Stromal cell of bone marrow (primary cell): ENCODE data around the gene MSI2.
"Not testable (repeated sequence)": the region's sequence is repeated elsewhere in the genome, so short reads cannot be mapped to it uniquely, and the experiment has no call there.

ENCODE experiments used
- DNase-seq: peaks from one replicate; pipeline ENCODE4 v3.0.0-alpha.2; 2012; ENCODE audit warnings: low read depth

Gene MSI2

DNA sequence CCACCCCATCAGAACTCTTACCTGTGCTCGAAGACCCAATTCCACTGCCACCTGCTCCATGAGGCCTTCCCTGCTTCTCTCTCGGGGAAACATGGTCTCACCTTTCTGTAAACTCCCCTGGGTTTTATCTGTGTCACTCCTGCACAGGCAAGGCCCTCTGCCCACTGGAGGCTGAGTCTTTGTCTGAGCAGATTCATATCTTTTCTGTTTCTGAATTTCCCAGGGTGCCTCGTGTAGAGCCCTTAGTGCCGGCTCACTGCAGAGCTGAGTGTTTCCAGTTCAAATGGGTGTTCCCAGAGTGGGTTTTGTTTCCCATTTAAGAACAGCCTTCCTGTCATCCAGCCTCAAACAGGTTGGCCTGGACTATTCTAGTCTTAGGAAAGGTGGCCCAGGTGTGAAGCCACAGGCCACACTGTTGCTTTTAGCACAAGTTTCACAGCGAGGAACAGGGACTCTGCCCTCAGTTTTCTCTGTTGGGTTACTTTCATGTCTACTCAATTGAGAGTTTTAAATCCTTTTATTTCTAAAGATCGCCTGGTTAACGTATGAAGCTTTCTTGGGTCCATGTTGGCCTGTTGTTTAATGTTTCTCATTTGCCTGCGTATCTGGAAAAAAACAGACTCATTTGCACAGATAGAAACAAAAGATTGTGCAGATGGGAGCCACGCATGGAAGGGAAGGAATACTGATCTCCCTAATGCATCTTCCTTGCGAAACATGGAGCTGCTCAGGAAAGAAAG is 228.7 kb downstream of the MSI2 start:
- no peak for DNase-seq

DNA sequence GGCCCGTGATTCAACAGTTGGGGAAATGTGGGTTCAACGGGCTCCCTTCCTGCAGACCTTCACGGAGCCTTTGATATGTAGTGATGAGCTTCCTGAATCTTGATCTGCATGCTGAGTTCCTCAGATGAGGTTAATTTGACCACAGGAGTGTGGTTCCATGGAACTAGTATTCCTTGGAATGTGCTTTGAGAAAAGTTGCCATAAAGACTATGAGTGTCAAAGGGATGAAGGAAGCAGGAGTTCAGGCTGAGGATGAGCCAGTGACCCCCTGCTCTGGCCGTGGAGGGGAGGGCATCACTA is 229.2 kb downstream of the MSI2 start:
- no peak for DNase-seq

GRCh38 chr17:57485916-57486881 is 229.9 kb downstream of the MSI2 start:
- no peak for DNase-seq

DNA sequence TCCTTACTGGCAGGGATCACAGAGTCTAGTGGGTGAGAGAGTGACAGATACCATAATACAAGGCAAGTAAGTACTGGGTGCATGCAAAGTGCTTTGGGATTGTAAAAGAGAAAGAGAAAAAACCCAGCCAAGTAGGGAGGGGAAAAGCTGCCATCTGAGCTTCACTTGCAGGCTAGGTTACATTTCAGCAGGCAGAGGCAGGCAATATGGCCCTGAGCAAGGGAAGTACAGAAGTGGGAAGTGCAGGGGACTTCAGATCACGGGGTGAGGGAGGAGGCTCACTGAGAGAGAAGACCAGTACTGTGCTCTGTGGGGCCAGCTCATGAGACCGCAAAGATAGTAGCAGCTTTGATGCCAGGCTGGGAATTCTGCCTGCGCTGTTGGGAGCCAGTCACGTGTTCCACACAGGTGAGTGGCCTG is 230.6 kb downstream of the MSI2 start:
- no peak for DNase-seq

GRCh38 chr17:57487573-57487972 is 231.2 kb downstream of the MSI2 start:
- DNase-seq, result no peak

GRCh38 chr17:57488856-57489255 is 232.5 kb downstream of the MSI2 start:
- no peak for DNase-seq

- no peak for DNase-seq
Measured at GRCh38 chr17:57489321-57489720, 233.0 kb downstream of the MSI2 start.

GRCh38 chr17:57490111-57490845 is 234.0 kb downstream of the MSI2 start:
- DNase-seq, result no peak

DNA sequence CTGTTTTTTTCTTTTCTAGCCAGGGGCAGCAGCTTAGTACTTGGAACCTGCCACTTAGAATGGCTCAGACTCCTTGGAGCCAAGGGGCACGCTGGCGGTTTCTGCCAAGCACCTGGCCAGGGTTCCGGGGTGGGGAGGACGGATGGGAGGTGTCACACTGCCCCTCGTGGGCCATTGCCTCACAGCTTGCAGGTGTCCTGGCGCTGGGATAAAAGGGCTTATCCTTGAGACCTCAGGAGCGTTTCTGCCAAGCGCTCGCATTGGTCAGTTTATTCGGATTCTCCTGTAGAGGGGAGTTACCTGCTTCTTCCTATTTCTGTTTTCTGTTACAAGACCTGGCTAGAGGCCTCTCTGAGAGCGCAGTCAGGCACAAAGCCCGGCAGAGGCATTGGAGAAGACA is 234.6 kb downstream of the MSI2 start:
- DNase-seq, result no peak

GRCh38 chr17:57493171-57493570 is 236.8 kb downstream of the MSI2 start:
- DNase-seq, result no peak

DNA sequence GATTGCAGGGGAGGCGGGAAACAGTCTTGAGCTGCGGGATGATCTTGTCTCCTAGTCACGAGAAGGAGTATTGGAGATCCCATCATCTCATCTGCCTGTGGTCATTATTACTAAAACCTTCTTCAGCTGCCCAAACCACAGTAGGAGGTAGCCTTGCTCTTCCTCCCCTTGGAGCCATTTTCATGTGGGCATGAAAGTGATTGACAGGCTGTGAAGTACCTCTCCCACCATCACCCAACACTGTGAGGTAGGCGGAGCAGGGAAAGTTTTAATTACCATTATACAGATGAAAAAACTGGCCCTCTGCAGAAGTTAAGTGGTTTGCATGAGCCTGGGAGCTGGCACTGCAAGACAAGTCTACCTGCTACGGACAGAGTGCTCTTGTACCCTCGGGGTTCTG is 237.3 kb downstream of the MSI2 start:
- no peak for DNase-seq

- DNase-seq, result no peak
Measured at GRCh38 chr17:57494443-57494842, 238.1 kb downstream of the MSI2 start.

DNA sequence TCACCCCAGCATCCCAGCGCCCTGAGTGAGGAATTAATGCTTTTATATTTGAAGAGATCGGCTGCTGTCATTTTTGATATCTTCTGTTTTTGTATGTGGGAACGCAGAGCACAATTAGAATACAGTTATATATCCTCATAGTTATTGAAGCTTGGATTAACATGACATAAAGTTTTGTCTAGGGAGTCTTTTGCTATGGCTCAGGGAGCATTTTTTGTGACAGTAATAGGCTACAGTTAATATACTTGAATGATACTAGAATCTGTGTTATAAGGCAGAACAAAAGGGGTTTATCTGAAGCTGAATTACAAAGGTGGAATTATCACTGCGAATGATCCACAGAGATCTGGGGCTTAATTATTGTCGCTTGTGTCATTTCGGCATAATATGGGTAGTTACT is 239.4 kb downstream of the MSI2 start:
- no peak for DNase-seq

GRCh38 chr17:57496382-57496781 is 240.1 kb downstream of the MSI2 start:
- no peak for DNase-seq

DNA sequence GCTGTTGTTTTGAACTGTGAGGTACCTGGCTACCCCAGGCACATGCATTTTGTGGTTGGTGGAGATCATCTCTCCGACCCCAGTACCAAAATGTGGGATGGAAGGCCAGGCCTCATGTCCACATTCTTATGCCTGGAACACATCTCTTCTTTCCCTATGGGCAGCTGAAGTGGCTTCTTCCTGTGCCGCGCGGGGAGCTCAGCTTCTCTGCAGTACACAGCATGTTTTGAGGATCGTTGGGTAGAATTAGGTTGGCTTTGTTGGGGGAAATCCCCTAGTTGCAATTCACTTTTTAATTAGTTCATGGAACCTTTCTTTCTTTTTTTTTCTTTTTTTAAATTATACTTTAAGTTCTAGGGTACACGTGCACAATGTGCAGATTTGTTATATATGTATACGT is 242.1 kb downstream of the MSI2 start:
- DNase-seq, result no peak

- DNase-seq, result not testable (repeated sequence)
Measured at GRCh38 chr17:57499221-57499620, 242.9 kb downstream of the MSI2 start.

GRCh38 chr17:57499648-57500049 is 243.3 kb downstream of the MSI2 start:
- DNase-seq, result no peak

DNA sequence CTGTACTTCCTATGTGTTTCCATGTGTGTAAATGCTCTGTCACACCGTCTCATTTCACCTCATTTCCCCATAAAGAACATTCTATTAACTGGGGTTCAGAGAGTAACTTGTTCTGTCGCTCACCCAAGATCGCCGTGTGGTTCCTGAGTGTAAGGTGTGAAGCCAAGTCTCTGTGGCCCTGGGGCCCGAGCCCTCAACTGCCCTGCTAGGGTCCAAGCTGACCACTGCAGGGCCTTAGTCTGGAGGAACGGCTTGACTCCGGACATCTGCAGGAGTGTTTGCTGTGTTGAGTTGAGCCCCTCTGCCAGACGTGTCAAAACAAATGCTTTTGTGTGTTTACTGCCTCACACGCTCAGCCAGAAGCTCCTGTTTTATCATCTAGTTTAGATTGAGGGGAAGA is 244.7 kb downstream of the MSI2 start:
- DNase-seq, result no peak

GRCh38 chr17:57502022-57502421 is 245.7 kb downstream of the MSI2 start:
- no peak for DNase-seq

DNA sequence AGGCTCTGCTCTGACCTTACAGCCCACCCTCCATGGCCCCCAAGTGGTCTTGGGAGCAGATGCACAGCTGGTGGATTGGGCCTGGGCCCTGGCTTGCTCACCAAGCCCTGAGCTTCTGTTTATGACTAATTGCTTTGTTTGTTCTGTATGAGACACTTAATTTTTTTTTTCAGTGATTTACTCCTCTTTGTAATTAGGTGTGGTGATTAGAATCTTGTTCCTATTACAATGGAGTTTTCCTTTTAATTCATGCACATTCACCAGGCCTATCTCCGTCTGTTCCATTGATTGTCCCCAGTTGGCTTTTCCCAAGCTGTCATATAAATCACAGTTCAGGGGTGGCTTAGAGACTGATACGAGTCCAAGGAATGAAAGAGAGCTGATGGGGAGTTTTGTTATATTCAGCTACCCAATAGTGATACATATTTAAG is 246.5 kb downstream of the MSI2 start:
- DNase-seq, result no peak

GRCh38 chr17:57504208-57504607 is 247.9 kb downstream of the MSI2 start:
- no peak for DNase-seq
